PC-3 (cell line): ENCODE measurements around the gene MRPL49. TPM values are rescaled to one million over a fixed set of nuclear protein-coding genes. Genes with fewer than 3 reads are reported as not detected.

Source experiments
- ATAC-seq: fragments of 200-7000 bp; cut with Tn5 transposase; 2 replicates; pipeline ENCODE4 v1.9.1; 2020; ENCODE audit warnings: mild to moderate bottlenecking, moderate library complexity
- BruUV-seq: library from RNA; stranded (reverse); fragments of 400-500 nt; replicated peaks from 2 replicates; lab custom pipeline; 2021; lab: Mats Ljungman, UMichigan
- CTCF ChIA-PET: fragments of 300-600 bp; sonication (Branson Sonifier 250); formaldehyde crosslinking; loops from one replicate; lab custom pipeline; 2022; ENCODE audit warnings: antibody characterized with exemption; lab: Charles Lee
- POLR2A ChIA-PET: fragments of 300-600 bp; sonication (Branson Sonifier 250); formaldehyde crosslinking; loops from one replicate; lab custom pipeline; 2022; ENCODE audit warnings: antibody characterized with exemption; ENCODE audit not compliant: unreplicated experiment; lab: Charles Lee
- DNase-seq: peaks from one replicate; pipeline ENCODE4 v3.0.0-alpha.2; 2015
- H2AFZ ChIP-seq: fragments of 300-600 bp; sonication (generic); 2 replicates; pipeline ENCODE4 v1.6.0; 2016; ENCODE audit warnings: antibody characterized with exemption, low read length
- H3F3A ChIP-seq: fragments of 300-600 bp; sonication (generic); one replicate; pipeline ENCODE4 v1.6.0; 2017; ENCODE audit warnings: antibody characterized with exemption, low read length, control low read depth, mild to moderate bottlenecking; ENCODE audit not compliant: unreplicated experiment
- H3K27ac ChIP-seq: fragments of 300-600 bp; sonication (generic); 2 replicates; pipeline ENCODE4 v1.5.1; 2016; ENCODE audit warnings: mild to moderate bottlenecking, low read length
- H3K27me3 ChIP-seq: fragments of 300-600 bp; sonication (generic); 2 replicates; pipeline ENCODE4 v1.6.1; 2016; ENCODE audit warnings: low read length, mixed read lengths
- H3K36me3 ChIP-seq: fragments of 300-600 bp; sonication (generic); 2 replicates; pipeline ENCODE4 v1.6.1; 2016; ENCODE audit warnings: low read depth, mixed run types, low read length, mixed read lengths
- H3K4me1 ChIP-seq: fragments of 300-600 bp; sonication (generic); 2 replicates; pipeline ENCODE4 v1.5.1; 2016; ENCODE audit warnings: low read length; ENCODE audit not compliant: insufficient read depth
- H3K4me2 ChIP-seq: fragments of 300-600 bp; sonication (generic); 2 replicates; pipeline ENCODE4 v1.6.0; 2016; ENCODE audit warnings: low read length
- H3K4me3 ChIP-seq: fragments of 300-600 bp; sonication (generic); 2 replicates; pipeline ENCODE4 v1.5.1; 2016; ENCODE audit warnings: mild to moderate bottlenecking, low read length, mixed read lengths
- H3K79me2 ChIP-seq: fragments of 300-600 bp; sonication (generic); 2 replicates; pipeline ENCODE4 v1.6.1; 2017; ENCODE audit warnings: low read length, mixed read lengths
- H3K9ac ChIP-seq: fragments of 300-600 bp; sonication (generic); 2 replicates; pipeline ENCODE4 v1.6.0; 2016; ENCODE audit warnings: mild to moderate bottlenecking, low read length
- H3K9me2 ChIP-seq: fragments of 300-600 bp; sonication (generic); replicated peaks from 2 replicates; pipeline ENCODE4 v1.6.1; 2016; ENCODE audit warnings: mixed run types, low read length, mixed read lengths
- H3K9me3 ChIP-seq: fragments of 300-600 bp; sonication (generic); 2 replicates; pipeline ENCODE4 v1.6.1; 2016; ENCODE audit warnings: low read length, mixed read lengths
- H4K20me1 ChIP-seq: fragments of 300-600 bp; sonication (generic); 2 replicates; pipeline ENCODE4 v1.6.1; 2016; ENCODE audit warnings: low read length, mixed read lengths
- EZH2 ChIP-seq: fragments of 300-600 bp; sonication (generic); IDR thresholded peaks from one replicate; pipeline ENCODE4 v1.6.1; 2017; ENCODE audit warnings: antibody characterized with exemption, mild to moderate bottlenecking, low read length; ENCODE audit not compliant: unreplicated experiment
- EZH2phosphoT487 ChIP-seq: fragments of 300-600 bp; sonication (generic); IDR thresholded peaks from 2 replicates; pipeline ENCODE4 v1.6.1; 2018; ENCODE audit warnings: mild to moderate bottlenecking, antibody characterized with exemption, low read length, borderline replicate concordance
- intact Hi-C: fragments of 100-400 bp; cut with micrococcal nuclease; formaldehyde crosslinking; loops from 2 replicates; pipeline ENCODE4 v1.9.0; 2023
- total RNA-seq: library from RNA; depleted of rRNA; stranded (reverse); fragments of >200 nt; gene quantifications from 2 replicates; pipeline ENCODE4 v1.2.3, GENCODE V29; 2014
- TF ChIP-seq, protein P1 (sequence below): fragments of 300-600 bp; sonication (generic); conservative IDR thresholded peaks from 2 replicates; pipeline ENCODE4 v1.5.1; 2017; ENCODE audit warnings: antibody characterized with exemption, low read depth, mild to moderate bottlenecking, low read length

MRPL49 gene
- total RNA-seq, 1 experiment from 2014 or later = 163 TPM

DNA sequence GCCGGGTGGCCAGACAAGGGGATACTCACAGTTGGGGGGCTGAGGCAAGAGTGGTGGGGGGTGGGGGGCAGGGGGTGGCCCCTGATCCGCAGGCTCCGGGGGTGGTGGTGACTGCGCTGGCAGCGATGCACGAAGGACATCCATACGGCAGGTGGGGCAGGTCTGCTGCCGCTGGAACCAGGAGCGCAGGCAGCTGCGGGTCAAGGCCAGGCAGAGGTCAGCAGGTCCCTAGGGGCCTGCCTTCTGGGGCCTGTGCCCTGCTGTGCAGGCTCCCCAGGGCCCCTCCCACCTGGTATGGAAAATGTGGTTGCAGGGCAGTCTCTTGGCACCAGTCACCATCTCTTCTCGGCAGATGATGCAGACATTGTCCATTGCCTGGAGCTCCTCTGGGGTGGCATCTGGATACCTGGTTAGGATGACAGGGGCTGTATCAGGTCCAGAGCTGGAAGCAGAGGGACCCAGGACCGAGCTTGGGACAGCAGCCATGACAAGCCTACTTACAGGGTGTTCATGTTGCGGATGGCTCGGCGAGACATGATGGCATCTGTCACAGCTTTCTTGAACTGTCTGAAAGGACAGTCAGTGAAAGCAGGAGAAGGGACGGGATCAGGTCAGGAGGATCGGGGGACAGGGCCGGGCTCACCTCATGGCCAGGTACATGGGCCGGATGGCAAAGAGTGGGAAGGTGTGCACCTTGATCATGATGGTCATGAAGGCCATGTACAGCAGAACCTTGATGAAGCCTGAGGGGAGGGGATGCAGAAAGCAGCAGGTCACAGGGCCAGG lies 8.7 kb downstream of the MRPL49 start:
- ChIA-PET CTCF (interaction anchor here (0.5 to 0.7 kb wide), 2 partner anchors 18 to 95 kb away, joined by 3 to 5 read pairs; no protein-coding TSS in a partner anchor), POLR2A (no interaction called here)
- no peak overlapping the region for H3K27ac ChIP-seq
- no peak overlapping the region for H3K9ac ChIP-seq
- peaks cover 46% of the 10 kb centered on the region; the same call in 1 of the 2 replicates for H3K36me3 ChIP-seq
- DNase-seq = no peak
- H3K4me1 ChIP-seq = peaks cover 16% of the 10 kb centered on the region
- intact Hi-C loops = no loop called here
- no peaks in the 10 kb centered on the region for H3K9me3 ChIP-seq
- H3F3A ChIP-seq = no peaks in the 10 kb centered on the region
- H3K4me3 ChIP-seq = no peak overlapping the region
- H3K79me2 ChIP-seq = peaks cover 35% of the 10 kb centered on the region
- no TSS peak for BruUV-seq
- TF ChIP-seq EZH2 (no peak), EZH2phosphoT487 (no peak)
- TF ChIP-seq, protein P1, sequence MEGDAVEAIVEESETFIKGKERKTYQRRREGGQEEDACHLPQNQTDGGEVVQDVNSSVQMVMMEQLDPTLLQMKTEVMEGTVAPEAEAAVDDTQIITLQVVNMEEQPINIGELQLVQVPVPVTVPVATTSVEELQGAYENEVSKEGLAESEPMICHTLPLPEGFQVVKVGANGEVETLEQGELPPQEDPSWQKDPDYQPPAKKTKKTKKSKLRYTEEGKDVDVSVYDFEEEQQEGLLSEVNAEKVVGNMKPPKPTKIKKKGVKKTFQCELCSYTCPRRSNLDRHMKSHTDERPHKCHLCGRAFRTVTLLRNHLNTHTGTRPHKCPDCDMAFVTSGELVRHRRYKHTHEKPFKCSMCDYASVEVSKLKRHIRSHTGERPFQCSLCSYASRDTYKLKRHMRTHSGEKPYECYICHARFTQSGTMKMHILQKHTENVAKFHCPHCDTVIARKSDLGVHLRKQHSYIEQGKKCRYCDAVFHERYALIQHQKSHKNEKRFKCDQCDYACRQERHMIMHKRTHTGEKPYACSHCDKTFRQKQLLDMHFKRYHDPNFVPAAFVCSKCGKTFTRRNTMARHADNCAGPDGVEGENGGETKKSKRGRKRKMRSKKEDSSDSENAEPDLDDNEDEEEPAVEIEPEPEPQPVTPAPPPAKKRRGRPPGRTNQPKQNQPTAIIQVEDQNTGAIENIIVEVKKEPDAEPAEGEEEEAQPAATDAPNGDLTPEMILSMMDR = no peak
- H3K27me3 ChIP-seq = no peaks in the 10 kb centered on the region
- H4K20me1 ChIP-seq = no peaks in the 10 kb centered on the region; the same call in 1 of the 2 replicates
- H3K4me2 ChIP-seq = no peak overlapping the region
- no peak for ATAC-seq
- H3K9me2 ChIP-seq = no peaks in the 10 kb centered on the region
- no peak overlapping the region for H2AFZ ChIP-seq

DNA sequence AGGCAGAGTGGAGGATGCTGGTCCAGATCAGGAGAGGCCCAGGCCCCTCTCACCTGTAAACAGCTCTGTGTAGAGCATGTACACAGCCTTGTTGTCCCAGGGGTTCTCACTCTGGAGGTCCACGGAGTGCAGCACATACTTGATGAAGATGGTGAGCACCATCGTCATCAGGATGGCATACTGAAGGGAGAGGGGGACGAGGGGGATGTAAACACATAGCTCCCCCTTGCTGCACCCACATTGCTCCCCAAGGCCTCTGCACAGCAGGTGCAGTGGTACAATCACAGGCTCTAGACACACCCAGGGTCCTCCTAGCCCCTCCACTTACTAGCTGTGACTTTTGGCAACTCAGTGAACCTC lies 9.3 kb downstream of the MRPL49 start:
- BruUV-seq = no TSS peak
- Histone ChIP-seq H3K36me3 (peaks cover 43% of the 10 kb centered on the region; the same call in 1 of the 2 replicates), H3K9me3 (no peaks in the 10 kb centered on the region)

More for the DNA sequence above, 9.3 kb downstream of the MRPL49 start:
- Histone ChIP-seq H2AFZ (no peak overlapping the region), H3K4me3 (no peak overlapping the region), H3K4me1 (peaks cover 16% of the 10 kb centered on the region), H3K27me3 (no peaks in the 10 kb centered on the region), H4K20me1 (no peaks in the 10 kb centered on the region; the same call in 1 of the 2 replicates), H3K9ac (no peak overlapping the region), H3K9me2 (no peaks in the 10 kb centered on the region), H3K27ac (no peak overlapping the region), H3F3A (no peaks in the 10 kb centered on the region), H3K4me2 (no peak overlapping the region), H3K79me2 (peaks cover 35% of the 10 kb centered on the region)
- no peak for DNase-seq
- ChIA-PET CTCF (no interaction called here), POLR2A (no interaction called here)
- intact Hi-C loops = no loop called here
- no peak for ATAC-seq
- TF ChIP-seq EZH2 (no peak), EZH2phosphoT487 (no peak)
- TF ChIP-seq, protein P1 = no peak
